Rectal smooth muscle tissue (tissue), 1 donor: ENCODE results near the gene PHLDA3.

Experiments used
- H3K27ac ChIP-seq: one replicate; pipeline ENCODE4 v1.7.0; 2013; ENCODE audit warnings: low read depth, low read length, inconsistent platforms
- H3K27me3 ChIP-seq: one replicate; pipeline ENCODE4 v1.7.0; 2013; ENCODE audit warnings: low read length; ENCODE audit not compliant: control insufficient read depth, insufficient read depth
- H3K36me3 ChIP-seq: one replicate; pipeline ENCODE4 v1.7.0; 2013; ENCODE audit warnings: low read length; ENCODE audit not compliant: control insufficient read depth, insufficient read depth
- H3K4me1 ChIP-seq: one replicate; pipeline ENCODE4 v1.7.0; 2013; ENCODE audit warnings: low read length; ENCODE audit not compliant: control insufficient read depth, insufficient read depth
- H3K4me3 ChIP-seq: one replicate; pipeline ENCODE4 v1.7.0; 2013; ENCODE audit warnings: low read length
- H3K9ac ChIP-seq: one replicate; pipeline ENCODE4 v1.7.0; 2013; ENCODE audit warnings: low read length

The PHLDA3 gene

GRCh38 chr1:201450721-201451291, 18.2 kb downstream of the PHLDA3 start:
- Histone ChIP-seq H3K4me3 (no peak overlapping the region), H3K9ac (no peak overlapping the region), H3K27me3 (no peaks in the 10 kb centered on the region), H3K27ac (peak overlapping the region; percentile 3), H3K4me1 (peaks cover 11% of the 10 kb centered on the region), H3K36me3 (no peaks in the 10 kb centered on the region)

- no peak overlapping the region for H3K27ac ChIP-seq
- no peak overlapping the region for H3K4me3 ChIP-seq
- no peaks in the 10 kb centered on the region for H3K36me3 ChIP-seq
- peaks cover 11% of the 10 kb centered on the region for H3K4me1 ChIP-seq
- no peak overlapping the region for H3K9ac ChIP-seq
- no peaks in the 10 kb centered on the region for H3K27me3 ChIP-seq
Measured at GRCh38 chr1:201448990-201449389, 20.0 kb downstream of the PHLDA3 start.

GRCh38 chr1:201447903-201448871, 20.8 kb downstream of the PHLDA3 start:
- Histone ChIP-seq H3K27me3 (no peaks in the 10 kb centered on the region), H3K9ac (no peak overlapping the region), H3K4me1 (peaks cover 11% of the 10 kb centered on the region), H3K4me3 (no peak overlapping the region), H3K36me3 (no peaks in the 10 kb centered on the region), H3K27ac (peak overlapping the region; percentile 57)

GRCh38 chr1:201445310-201445709, 23.7 kb downstream of the PHLDA3 start:
- peaks cover 2% of the 10 kb centered on the region for H3K4me1 ChIP-seq
- H3K27ac ChIP-seq: no peak overlapping the region
- no peak overlapping the region for H3K4me3 ChIP-seq
- H3K27me3 ChIP-seq: no peaks in the 10 kb centered on the region
- no peak overlapping the region for H3K9ac ChIP-seq
- no peaks in the 10 kb centered on the region for H3K36me3 ChIP-seq

- Histone ChIP-seq H3K4me1 (peaks cover 2% of the 10 kb centered on the region), H3K9ac (no peak overlapping the region), H3K36me3 (no peaks in the 10 kb centered on the region), H3K27me3 (no peaks in the 10 kb centered on the region), H3K4me3 (no peak overlapping the region), H3K27ac (no peak overlapping the region)
Measured at GRCh38 chr1:201444792-201445191, 24.2 kb downstream of the PHLDA3 start.

- H3K4me1 ChIP-seq: peaks cover 2% of the 10 kb centered on the region
- H3K27ac ChIP-seq: no peak overlapping the region
- no peak overlapping the region for H3K9ac ChIP-seq
- no peaks in the 10 kb centered on the region for H3K27me3 ChIP-seq
- no peaks in the 10 kb centered on the region for H3K36me3 ChIP-seq
- H3K4me3 ChIP-seq: no peak overlapping the region
Measured at GRCh38 chr1:201443747-201444146, 25.2 kb downstream of the PHLDA3 start.

- H3K9ac ChIP-seq: no peak overlapping the region
- H3K27ac ChIP-seq: no peak overlapping the region
- no peaks in the 10 kb centered on the region for H3K36me3 ChIP-seq
- H3K4me1 ChIP-seq: no peaks in the 10 kb centered on the region
- H3K27me3 ChIP-seq: no peaks in the 10 kb centered on the region
- no peak overlapping the region for H3K4me3 ChIP-seq
Measured at GRCh38 chr1:201436969-201437368, 32.0 kb downstream of the PHLDA3 start.

GRCh38 chr1:201436393-201436792, 32.6 kb downstream of the PHLDA3 start:
- Histone ChIP-seq H3K4me3 (no peak overlapping the region), H3K4me1 (no peaks in the 10 kb centered on the region), H3K9ac (no peak overlapping the region), H3K27ac (no peak overlapping the region), H3K27me3 (no peaks in the 10 kb centered on the region), H3K36me3 (no peaks in the 10 kb centered on the region)

GRCh38 chr1:201434266-201434665, 34.7 kb downstream of the PHLDA3 start:
- H3K27ac ChIP-seq: no peak overlapping the region
- H3K27me3 ChIP-seq: no peaks in the 10 kb centered on the region
- H3K4me1 ChIP-seq: no peaks in the 10 kb centered on the region
- no peak overlapping the region for H3K4me3 ChIP-seq
- H3K36me3 ChIP-seq: no peaks in the 10 kb centered on the region
- H3K9ac ChIP-seq: no peak overlapping the region

GRCh38 chr1:201433609-201434008, 35.4 kb downstream of the PHLDA3 start:
- H3K4me3 ChIP-seq: no peak overlapping the region
- no peaks in the 10 kb centered on the region for H3K27me3 ChIP-seq
- H3K4me1 ChIP-seq: no peaks in the 10 kb centered on the region
- no peak overlapping the region for H3K27ac ChIP-seq
- H3K36me3 ChIP-seq: no peaks in the 10 kb centered on the region
- H3K9ac ChIP-seq: no peak overlapping the region

GRCh38 chr1:201430776-201431175, 38.2 kb downstream of the PHLDA3 start:
- no peak overlapping the region for H3K9ac ChIP-seq
- no peak overlapping the region for H3K4me3 ChIP-seq
- H3K27me3 ChIP-seq: no peaks in the 10 kb centered on the region
- no peak overlapping the region for H3K27ac ChIP-seq
- H3K4me1 ChIP-seq: no peaks in the 10 kb centered on the region
- H3K36me3 ChIP-seq: no peaks in the 10 kb centered on the region

GRCh38 chr1:201429736-201430501, 39.1 kb downstream of the PHLDA3 start:
- Histone ChIP-seq H3K36me3 (no peaks in the 10 kb centered on the region), H3K27ac (no peak overlapping the region), H3K4me1 (no peaks in the 10 kb centered on the region), H3K27me3 (no peaks in the 10 kb centered on the region), H3K4me3 (no peak overlapping the region), H3K9ac (no peak overlapping the region)
